Liver (tissue), 9 donors: Measurements from ENCODE around the gene TESMIN. TPM values are rescaled to one million over a fixed set of nuclear protein-coding genes. Genes with fewer than 3 reads are reported as not detected.
A peak's percentile ranks its signal among the peaks of the same experiment; 100 is the strongest.

ENCODE experiments used
- DNase-seq: peaks from one replicate; pipeline ENCODE4 v3.0.0-alpha.2; 2017; ENCODE audit warnings: low spot score
- H3K27ac ChIP-seq, 2 donors: one replicate each; pipeline ENCODE4 v1.7.0; 2013; ENCODE audit warnings: inconsistent platforms in 2 of 2, low read length in 2 of 2, control low read depth in 1 of 2, low read depth in 1 of 2, mild to moderate bottlenecking in 1 of 2
- H3K27me3 ChIP-seq, 4 donors: one replicate each; pipeline versions ENCODE4 v1.6.1 to v1.7.0; 2013; ENCODE audit warnings: low read length in 3 of 4, inconsistent platforms in 1 of 4, mild to moderate bottlenecking in 1 of 4, moderate library complexity in 1 of 4; ENCODE audit not compliant: control insufficient read depth in 4 of 4, insufficient read depth in 4 of 4
- H3K36me3 ChIP-seq, 4 donors: one replicate each; pipeline versions ENCODE4 v1.6.1 to v1.7.0; 2013; ENCODE audit warnings: low read length in 3 of 4, mild to moderate bottlenecking in 3 of 4, low read depth in 1 of 4, moderate library complexity in 1 of 4; ENCODE audit not compliant: control insufficient read depth in 4 of 4, insufficient read depth in 3 of 4
- H3K4me1 ChIP-seq, 4 donors: one replicate each; pipeline versions ENCODE4 v1.6.1 to v1.7.0; 2013; ENCODE audit warnings: low read length in 3 of 4, mild to moderate bottlenecking in 3 of 4, moderate library complexity in 1 of 4; ENCODE audit not compliant: control insufficient read depth in 4 of 4, insufficient read depth in 4 of 4
- H3K4me3 ChIP-seq, 3 donors: one replicate each; pipeline versions ENCODE4 v1.6.1 to v1.7.0; 2013; ENCODE audit warnings: low read length in 3 of 3, control low read depth in 1 of 3, low read depth in 1 of 3, mild to moderate bottlenecking in 1 of 3
- H3K9ac ChIP-seq, 2 donors: one replicate each; pipeline ENCODE4 v1.7.0; 2013; ENCODE audit warnings: low read length in 2 of 2, mild to moderate bottlenecking in 2 of 2, moderate library complexity in 2 of 2, control low read depth in 1 of 2, low read depth in 1 of 2
- H3K9me3 ChIP-seq, 4 donors: one replicate each; pipeline versions ENCODE4 v1.6.1 to v1.7.0; 2013; ENCODE audit warnings: low read length in 3 of 4; ENCODE audit not compliant: control insufficient read depth in 4 of 4
- ATF3 ChIP-seq: IDR thresholded peaks from 2 replicates; pipeline ENCODE4 v1.6.1; 2016; ENCODE audit warnings: antibody characterized with exemption
- EGR1 ChIP-seq, 2 donors: IDR thresholded peaks; 2 replicates each; pipeline ENCODE4 v1.6.1; 2016 to 2018; ENCODE audit warnings: antibody characterized with exemption in 2 of 2, low read depth in 2 of 2
- FOXA1 ChIP-seq: IDR thresholded peaks from 2 replicates; pipeline ENCODE4 v1.6.1; 2016; ENCODE audit warnings: antibody characterized with exemption
- FOXA2 ChIP-seq: IDR thresholded peaks from 2 replicates; pipeline ENCODE4 v1.6.1; 2016; ENCODE audit warnings: antibody characterized with exemption
- GABPA ChIP-seq, 2 donors: IDR thresholded peaks in 1 of 2; conservative IDR thresholded peaks in 1 of 2; 2 replicates each; pipeline ENCODE4 v1.6.1; 2016; ENCODE audit warnings: antibody characterized with exemption in 2 of 2, mild to moderate bottlenecking in 1 of 2, moderate library complexity in 1 of 2
- JUND ChIP-seq, 2 donors: IDR thresholded peaks; 2 replicates each; pipeline ENCODE4 v1.6.1; 2016; ENCODE audit warnings: antibody characterized with exemption in 2 of 2
- NR2F2 ChIP-seq: IDR thresholded peaks from 2 replicates; pipeline ENCODE4 v1.6.1; 2016; ENCODE audit warnings: antibody characterized with exemption
- RAD21 ChIP-seq, 2 donors: IDR thresholded peaks; 2 replicates each; pipeline ENCODE4 v1.6.1; 2016; ENCODE audit warnings: antibody characterized with exemption in 2 of 2, mild to moderate bottlenecking in 2 of 2
- RXRA ChIP-seq, 2 donors: IDR thresholded peaks; 2 replicates each; pipeline ENCODE4 v1.6.1; 2017 to 2018; ENCODE audit warnings: antibody characterized with exemption in 2 of 2, mild to moderate bottlenecking in 1 of 2
- SP1 ChIP-seq: IDR thresholded peaks from 2 replicates; pipeline ENCODE4 v1.6.1; 2018; ENCODE audit warnings: antibody characterized with exemption, mild to moderate bottlenecking
- TAF1 ChIP-seq: conservative IDR thresholded peaks from 2 replicates; pipeline ENCODE4 v1.6.1; 2016; ENCODE audit warnings: antibody characterized with exemption, mild to moderate bottlenecking
- YY1 ChIP-seq: IDR thresholded peaks from 2 replicates; pipeline ENCODE4 v1.6.1; 2016; ENCODE audit warnings: antibody characterized with exemption, mild to moderate bottlenecking
- WGBS: extraction: QIAGEN DNeasy Blood & Tissue Kit; methylation state at CpG from one replicate; pipeline ENCODE4 v1.1.7; 2013; 5-methylcytosine and 5-hydroxymethylcytosine counted together
- polyA plus RNA-seq, 2 donors: library from polyadenylated mRNA; stranded (reverse) in 1 of 2; unstranded in 1 of 2; fragments of 200-250 nt in 1 of 2; fragments of >200 nt in 1 of 2; fragmentation: Nextera tagmentation in 1 of 2; extraction: Ambion mirVana in 1 of 2; gene quantifications; one replicate each; pipeline versions ENCODE4 v1.2.1 to v1.2.3, GENCODE V29; 2013 to 2015
- total RNA-seq, 2 donors: library from RNA; depleted of rRNA; stranded (reverse); fragments of >200 nt; gene quantifications; one replicate each; pipeline ENCODE4 v1.2.3, GENCODE V29; 2014
- TF ChIP-seq, protein P1 (sequence below): IDR thresholded peaks from 2 replicates; pipeline ENCODE4 v1.6.1; 2016; ENCODE audit warnings: antibody characterized with exemption
- donor health status: healthy.
- donor health status: healthy.
- donor health status: healthy.
- donor health status: healthy.
- donor health status: healthy.

TESMIN gene
- total and polyA plus RNA-seq, 4 donors, result 0.27 to 2.5 (median 0.62) TPM

GRCh38 chr11:68782711-68783110 is 31.4 kb upstream of the TESMIN start:
- no peak overlapping the region for H3K9ac ChIP-seq
- WGBS, result 98% methylated on average over 26 of the region's 26 CpGs
- peaks cover 27 to 60% (median 54%) of the 10 kb centered on the region in 4 donors for H3K36me3 ChIP-seq
- H3K27me3 ChIP-seq, result no peaks in the 10 kb centered on the region
- H3K4me3 ChIP-seq, result no peak overlapping the region
- no peaks in the 10 kb centered on the region for H3K4me1 ChIP-seq
- TF ChIP-seq FOXA1 (no peak), JUND (IDR thresholded peaks at IDR 0.05) (no peak), ATF3 (no peak), TAF1 (no peak), YY1 (no peak)
- no peaks in the 10 kb centered on the region for H3K9me3 ChIP-seq
- H3K27ac ChIP-seq, result no peak overlapping the region
- DNase-seq, result no peak

DNA sequence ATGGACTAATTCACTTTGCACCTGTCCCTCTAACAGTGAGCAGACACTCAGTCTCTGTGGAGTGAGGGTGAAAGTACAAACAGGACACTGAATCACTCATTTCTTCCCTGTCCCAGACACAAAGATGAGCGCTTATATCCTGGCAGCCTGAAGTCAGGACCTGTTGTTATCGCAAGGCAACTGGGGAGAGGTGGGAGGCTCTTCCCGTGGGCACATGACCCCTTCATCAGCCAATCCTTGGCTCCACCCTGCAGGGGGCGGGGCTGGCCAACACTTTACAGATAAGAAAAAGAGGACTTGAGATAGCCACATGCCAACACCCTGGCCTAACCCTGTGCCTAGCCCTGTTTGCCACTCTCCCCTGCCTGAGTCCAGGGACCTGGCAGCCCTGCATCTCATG is 29.5 kb upstream of the TESMIN start:
- Histone ChIP-seq H3K36me3 (peaks cover 32 to 77% (median 66%) of the 10 kb centered on the region in 4 donors), H3K4me3 (no peak overlapping the region), H3K9ac (no peak overlapping the region), H3K27ac (no peak overlapping the region), H3K27me3 (no peaks in the 10 kb centered on the region), H3K9me3 (no peaks in the 10 kb centered on the region), H3K4me1 (no peaks in the 10 kb centered on the region)
- peak; percentile 73 for DNase-seq
- 73% methylated on average over 4 of the region's 4 CpGs for WGBS
- no peak for TF ChIP-seq RXRA (IDR thresholded peaks at IDR 0.05)
- no peak for TF ChIP-seq TAF1
- no peak for TF ChIP-seq RAD21 (IDR thresholded peaks at IDR 0.05)

- no peak for DNase-seq
- 91% methylated on average over 7 of the region's 7 CpGs for WGBS
- Histone ChIP-seq H3K36me3 (peaks cover 36 to 85% (median 72%) of the 10 kb centered on the region in 4 donors), H3K9ac (no peak overlapping the region), H3K27ac (no peak overlapping the region), H3K4me1 (no peaks in the 10 kb centered on the region), H3K9me3 (no peaks in the 10 kb centered on the region), H3K27me3 (no peaks in the 10 kb centered on the region), H3K4me3 (no peak overlapping the region)
- no peak for TF ChIP-seq NR2F2
- TF ChIP-seq SP1, result no peak
- TF ChIP-seq RAD21 (IDR thresholded peaks at IDR 0.05), result no peak
- TF ChIP-seq, protein P1, sequence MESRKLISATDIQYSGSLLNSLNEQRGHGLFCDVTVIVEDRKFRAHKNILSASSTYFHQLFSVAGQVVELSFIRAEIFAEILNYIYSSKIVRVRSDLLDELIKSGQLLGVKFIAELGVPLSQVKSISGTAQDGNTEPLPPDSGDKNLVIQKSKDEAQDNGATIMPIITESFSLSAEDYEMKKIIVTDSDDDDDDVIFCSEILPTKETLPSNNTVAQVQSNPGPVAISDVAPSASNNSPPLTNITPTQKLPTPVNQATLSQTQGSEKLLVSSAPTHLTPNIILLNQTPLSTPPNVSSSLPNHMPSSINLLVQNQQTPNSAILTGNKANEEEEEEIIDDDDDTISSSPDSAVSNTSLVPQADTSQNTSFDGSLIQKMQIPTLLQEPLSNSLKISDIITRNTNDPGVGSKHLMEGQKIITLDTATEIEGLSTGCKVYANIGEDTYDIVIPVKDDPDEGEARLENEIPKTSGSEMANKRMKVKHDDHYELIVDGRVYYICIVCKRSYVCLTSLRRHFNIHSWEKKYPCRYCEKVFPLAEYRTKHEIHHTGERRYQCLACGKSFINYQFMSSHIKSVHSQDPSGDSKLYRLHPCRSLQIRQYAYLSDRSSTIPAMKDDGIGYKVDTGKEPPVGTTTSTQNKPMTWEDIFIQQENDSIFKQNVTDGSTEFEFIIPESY, result no peak
- no peak for TF ChIP-seq FOXA2
- TF ChIP-seq EGR1 (IDR thresholded peaks at IDR 0.05; ENCODE audit: low read depth in 2 of 2), result no peak
- no peak for TF ChIP-seq GABPA (IDR thresholded peaks at IDR 0.05 in 1 of 2, conservative IDR thresholded peaks at IDR 0.05 in 1 of 2)
- no peak for TF ChIP-seq YY1
Measured at GRCh38 chr11:68778205-68778604, 26.9 kb upstream of the TESMIN start.
